Spleen (tissue), 7 donors: Measurements from ENCODE around the gene OR2AE1.

Source experiments
- POLR2A ChIP-seq, 3 donors: fragments of 450-650 bp; IDR thresholded peaks; one replicate each; pipeline ENCODE4 v1.5.1; 2017; ENCODE audit warnings: antibody characterized with exemption in 3 of 3, mild to moderate bottlenecking in 1 of 3
- POLR2AphosphoS5 ChIP-seq, 3 donors: sonication (generic); formaldehyde crosslinking; IDR thresholded peaks; one replicate each; pipeline ENCODE4 v1.5.1; 2017; ENCODE audit warnings: antibody characterized with exemption in 3 of 3
- TF ChIP-seq, protein P1 (sequence below), 11 experiments: fragments of 200-600 bp in 7 of 11; fragments of 450-650 bp in 4 of 11; sonication (generic) in 4 of 11; IDR thresholded peaks in 8 of 11; conservative IDR thresholded peaks in 3 of 11; 1 replicate in 7 of 11; 2 replicates in 4 of 11; pipeline versions ENCODE4 v1.4.0 to v1.8.0; 2016 to 2021; ENCODE audit warnings: antibody characterized with exemption in 11 of 11, inconsistent platforms in 4 of 11, mild to moderate bottlenecking in 1 of 11
- donor health status: DM: no; HTN: no; CAD: no; lungs with moderate emphysema.
- donor health status: DM: no; HTN: no; CAD: no.
- donor health status: DM: no; HTN: no; CAD: no.

DNA sequence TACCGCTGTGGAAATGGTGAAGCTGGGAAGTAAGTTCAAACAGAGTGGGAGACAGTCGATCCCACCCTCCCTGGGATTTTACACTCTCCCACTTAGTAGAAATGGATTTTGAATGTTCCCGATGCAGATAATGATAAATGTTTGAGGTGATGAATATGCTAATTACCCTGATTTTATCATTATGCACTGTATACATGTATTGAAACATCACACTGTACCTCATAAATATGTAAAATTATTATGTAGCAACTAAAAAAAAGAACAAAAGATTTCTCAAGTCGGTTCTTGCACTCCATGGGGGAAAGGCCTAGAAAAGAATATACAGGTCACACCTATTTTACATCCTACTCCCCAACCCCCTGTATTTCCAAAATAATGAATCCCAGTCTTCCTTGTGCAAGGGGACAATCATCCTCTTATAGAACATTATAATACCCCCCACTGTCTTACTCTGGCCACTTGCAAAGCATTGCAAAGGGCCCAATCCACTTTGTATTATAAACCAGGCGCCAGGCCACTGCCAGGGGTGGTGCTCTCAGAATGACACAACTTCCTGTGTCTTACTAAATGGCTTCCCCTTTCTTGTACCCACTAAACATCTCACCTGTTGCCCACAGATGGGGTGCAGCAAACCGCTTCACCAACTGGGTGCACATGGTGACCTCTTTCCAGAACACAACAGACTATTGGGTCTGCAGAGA is 20.6 kb upstream of the OR2AE1 start:
- TF ChIP-seq, protein P1, sequence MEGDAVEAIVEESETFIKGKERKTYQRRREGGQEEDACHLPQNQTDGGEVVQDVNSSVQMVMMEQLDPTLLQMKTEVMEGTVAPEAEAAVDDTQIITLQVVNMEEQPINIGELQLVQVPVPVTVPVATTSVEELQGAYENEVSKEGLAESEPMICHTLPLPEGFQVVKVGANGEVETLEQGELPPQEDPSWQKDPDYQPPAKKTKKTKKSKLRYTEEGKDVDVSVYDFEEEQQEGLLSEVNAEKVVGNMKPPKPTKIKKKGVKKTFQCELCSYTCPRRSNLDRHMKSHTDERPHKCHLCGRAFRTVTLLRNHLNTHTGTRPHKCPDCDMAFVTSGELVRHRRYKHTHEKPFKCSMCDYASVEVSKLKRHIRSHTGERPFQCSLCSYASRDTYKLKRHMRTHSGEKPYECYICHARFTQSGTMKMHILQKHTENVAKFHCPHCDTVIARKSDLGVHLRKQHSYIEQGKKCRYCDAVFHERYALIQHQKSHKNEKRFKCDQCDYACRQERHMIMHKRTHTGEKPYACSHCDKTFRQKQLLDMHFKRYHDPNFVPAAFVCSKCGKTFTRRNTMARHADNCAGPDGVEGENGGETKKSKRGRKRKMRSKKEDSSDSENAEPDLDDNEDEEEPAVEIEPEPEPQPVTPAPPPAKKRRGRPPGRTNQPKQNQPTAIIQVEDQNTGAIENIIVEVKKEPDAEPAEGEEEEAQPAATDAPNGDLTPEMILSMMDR (IDR thresholded peaks at IDR 0.05 in 8 of 11, conservative IDR thresholded peaks at IDR 0.05 in 3 of 11) = no peak
- TF ChIP-seq POLR2A (IDR thresholded peaks at IDR 0.05) (no peak), POLR2AphosphoS5 (IDR thresholded peaks at IDR 0.05) (no peak)
